Stimulated activated CD4-positive, alpha-beta T cell treated with anti-CD3 and anti-CD28 coated beads, Interleukin-12 subunit alpha, Interleukin-12 subunit beta, amount 100 ng/mL, for 4 hours (primary cell): ENCODE data around the gene ERC2.
A peak's percentile ranks its signal among the peaks of the same experiment; 100 is the strongest.
"Not testable (repeated sequence)": the region's sequence is repeated elsewhere in the genome, so short reads cannot be mapped to it uniquely, and the experiment has no call there.

Source experiments
- DNase-seq: peaks from one replicate; pipeline ENCODE4 v3.0.0-alpha.2; 2020

Gene ERC2

DNA sequence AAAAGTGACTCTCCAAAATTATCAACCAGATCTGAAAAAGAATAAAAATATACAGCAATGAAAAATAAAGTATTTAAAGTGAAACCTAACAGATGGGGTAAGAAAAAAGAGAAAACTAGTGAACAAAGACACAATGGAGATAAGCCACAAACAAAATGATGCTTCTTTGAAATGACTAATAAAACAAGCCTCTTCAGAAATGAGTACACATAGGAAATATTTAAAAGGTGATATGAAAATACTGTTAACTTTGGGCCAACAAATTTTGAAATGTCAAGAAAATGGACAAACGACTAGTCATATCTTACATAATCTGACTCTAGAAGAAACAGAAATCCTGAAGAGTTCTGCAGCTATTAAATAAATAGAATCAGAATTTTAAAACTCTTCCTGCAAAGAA is 164.2 kb downstream of the ERC2 start:
- no peak for DNase-seq

- DNase-seq = no peak
Measured at GRCh38 chr3:56303487-56303886, 164.8 kb downstream of the ERC2 start.

- DNase-seq = no peak
Measured at GRCh38 chr3:56302417-56302816, 165.8 kb downstream of the ERC2 start.

- no peak for DNase-seq
Measured at GRCh38 chr3:56297281-56297840, 170.9 kb downstream of the ERC2 start.

- DNase-seq = no peak
Measured at GRCh38 chr3:56296361-56296760, 171.9 kb downstream of the ERC2 start.

GRCh38 chr3:56295161-56295560 is 173.1 kb downstream of the ERC2 start:
- no peak for DNase-seq

- DNase-seq = no peak
Measured at GRCh38 chr3:56294286-56294685, 174.0 kb downstream of the ERC2 start.

GRCh38 chr3:56291953-56292352 is 176.3 kb downstream of the ERC2 start:
- no peak for DNase-seq

GRCh38 chr3:56291244-56291680 is 177.0 kb downstream of the ERC2 start:
- no peak for DNase-seq

DNA sequence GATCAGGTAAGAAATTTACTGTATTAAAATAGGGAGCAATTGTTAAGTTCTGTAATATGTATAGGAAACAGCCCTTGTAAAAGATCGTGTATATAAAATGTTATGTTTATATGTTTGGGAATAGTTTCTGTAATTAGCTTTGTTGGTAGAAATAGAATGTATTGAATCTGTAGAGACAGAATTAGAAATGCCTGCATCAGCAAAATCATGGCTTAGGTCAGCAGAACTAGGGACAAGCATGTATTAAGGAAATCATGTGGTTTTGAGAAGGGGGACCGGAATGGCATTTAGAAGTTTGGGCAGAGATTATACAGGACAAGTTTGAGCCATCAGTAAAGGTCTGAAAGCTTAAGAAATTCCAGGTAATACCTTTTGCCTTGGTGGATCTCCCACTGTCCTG is 177.9 kb downstream of the ERC2 start:
- no peak for DNase-seq

DNA sequence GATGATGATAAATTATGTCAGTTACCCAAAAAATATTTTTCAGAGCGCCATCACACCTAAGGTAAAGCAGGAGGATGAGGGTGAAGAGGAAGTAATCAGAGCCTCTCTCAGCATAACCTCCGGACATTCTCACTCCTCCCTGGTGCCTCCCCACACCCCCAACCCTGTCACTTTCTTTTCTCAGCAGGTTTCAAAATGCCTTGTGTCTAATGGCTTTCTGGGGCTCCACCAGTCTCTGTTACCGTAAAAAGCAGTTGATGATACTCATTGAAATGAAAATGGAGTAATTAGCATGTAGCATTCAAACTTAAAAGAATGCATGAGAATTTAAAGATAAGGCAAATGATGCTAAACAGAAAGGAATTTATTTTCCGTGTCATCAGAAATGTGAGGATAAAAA is 180.0 kb downstream of the ERC2 start:
- no peak for DNase-seq

DNA sequence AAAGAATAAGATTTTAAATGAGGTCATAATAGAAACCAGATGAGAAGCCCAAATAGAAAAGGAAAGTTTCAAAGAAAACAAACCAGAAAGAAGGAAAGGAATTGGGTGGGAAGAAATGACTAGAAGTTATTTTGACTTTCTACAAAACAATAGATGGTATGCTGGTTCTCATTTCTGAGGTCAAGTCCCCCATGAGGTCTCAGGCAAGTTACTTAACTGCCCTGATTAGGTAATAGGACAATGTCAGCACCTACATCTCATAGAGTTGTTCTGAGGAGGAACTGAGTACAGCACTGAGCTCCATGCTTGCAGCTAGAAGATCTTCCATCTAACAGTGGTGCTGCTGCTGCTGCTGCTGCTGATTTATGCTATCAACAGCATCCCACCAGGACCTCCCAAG is 185.9 kb downstream of the ERC2 start:
- DNase-seq = no peak

DNA sequence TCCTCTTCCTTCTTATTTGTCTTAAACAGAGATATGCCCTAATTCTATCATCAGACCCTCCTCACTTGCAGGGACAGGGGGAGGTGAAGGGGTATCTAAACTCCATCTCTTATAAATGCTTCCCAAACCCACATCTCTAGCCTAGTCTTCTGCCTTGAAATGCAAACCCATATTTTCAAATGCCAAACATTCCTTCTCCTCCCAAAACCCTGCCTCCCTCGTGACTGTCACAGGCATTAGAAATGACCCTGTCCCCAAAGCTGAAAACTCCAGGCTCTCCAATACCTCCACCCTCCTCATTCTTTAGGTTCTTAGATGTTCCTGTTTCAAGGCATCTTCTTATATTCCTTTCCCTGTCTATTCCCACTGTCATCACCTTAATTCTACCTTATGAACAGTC is 191.0 kb downstream of the ERC2 start:
- DNase-seq = no peak

DNA sequence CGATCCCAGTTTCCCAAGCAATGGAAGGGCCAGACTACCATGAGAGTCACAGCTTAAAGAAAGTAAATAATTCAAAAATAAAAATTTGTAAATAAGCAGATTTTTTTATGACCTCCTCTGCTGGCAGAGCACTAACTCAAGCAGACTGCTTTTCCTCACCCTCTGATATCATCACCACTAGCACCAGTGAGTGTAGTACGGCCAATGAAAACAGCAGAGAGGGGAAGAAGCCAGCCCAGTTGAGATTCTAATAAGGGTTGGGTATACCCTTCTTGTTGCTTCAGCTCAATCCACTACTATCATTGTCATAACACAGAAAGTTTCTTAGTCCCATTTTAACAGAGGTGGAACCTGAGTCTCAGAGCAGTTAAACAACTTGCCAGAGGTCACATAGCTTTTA is 193.1 kb downstream of the ERC2 start:
- DNase-seq = no peak

DNA sequence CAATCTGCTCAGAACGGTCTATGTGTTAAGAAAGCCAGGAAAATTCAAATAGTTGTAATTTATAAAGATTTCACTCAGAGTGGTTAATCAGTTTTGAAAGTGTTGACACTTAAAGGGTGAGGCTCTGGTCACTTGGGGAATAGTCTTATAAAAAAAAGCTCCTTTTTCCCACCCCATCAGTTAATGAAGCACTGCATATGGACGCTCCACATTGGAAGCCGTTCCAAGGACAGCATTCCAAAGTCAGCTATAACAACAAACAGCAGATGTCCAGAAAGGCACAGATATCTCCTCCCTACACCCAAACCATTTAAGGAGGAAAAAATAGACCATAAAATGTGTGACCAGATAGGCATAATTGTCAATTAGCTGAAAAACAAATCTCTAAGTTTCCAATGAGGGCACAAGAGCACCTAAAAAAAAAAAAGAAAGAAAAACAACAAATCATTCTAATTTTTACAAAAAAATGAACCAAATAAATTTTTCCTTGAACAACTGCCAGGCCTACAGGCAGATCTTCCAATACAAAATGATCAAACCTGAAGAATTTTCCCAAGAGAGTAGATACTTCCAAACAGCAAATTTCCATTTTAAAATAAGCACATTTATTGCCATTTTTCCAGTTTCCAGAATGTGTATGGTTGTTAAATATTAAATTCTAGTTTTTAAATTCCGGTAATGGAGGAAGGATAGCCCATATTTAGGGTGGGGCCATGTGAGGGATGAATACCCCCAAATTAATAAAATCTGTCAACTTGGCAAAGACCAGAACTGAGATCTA is 198.3 kb downstream of the ERC2 start:
- DNase-seq = no peak

- DNase-seq = no peak
Measured at GRCh38 chr3:56268616-56269383, 199.5 kb downstream of the ERC2 start.

DNA sequence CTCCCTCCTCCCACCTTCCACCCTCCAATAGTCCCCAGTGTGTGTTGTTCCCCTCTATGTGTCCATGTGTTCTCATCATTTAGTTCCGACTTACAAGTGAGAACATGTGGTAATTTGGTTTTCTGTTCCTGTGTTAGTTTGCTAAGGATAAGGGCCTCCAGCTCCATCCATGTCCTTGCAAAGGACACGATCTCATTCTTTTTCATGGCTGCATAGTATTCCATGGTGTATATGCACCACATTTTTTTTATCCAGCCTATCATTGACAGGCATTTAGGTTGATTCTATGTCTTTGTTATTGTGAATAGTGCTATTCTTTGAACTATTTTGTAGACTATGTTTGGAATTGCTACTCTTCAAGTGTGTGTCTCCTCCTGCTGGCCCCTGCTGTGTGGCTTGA is 206.4 kb downstream of the ERC2 start:
- DNase-seq = not testable (repeated sequence)

DNA sequence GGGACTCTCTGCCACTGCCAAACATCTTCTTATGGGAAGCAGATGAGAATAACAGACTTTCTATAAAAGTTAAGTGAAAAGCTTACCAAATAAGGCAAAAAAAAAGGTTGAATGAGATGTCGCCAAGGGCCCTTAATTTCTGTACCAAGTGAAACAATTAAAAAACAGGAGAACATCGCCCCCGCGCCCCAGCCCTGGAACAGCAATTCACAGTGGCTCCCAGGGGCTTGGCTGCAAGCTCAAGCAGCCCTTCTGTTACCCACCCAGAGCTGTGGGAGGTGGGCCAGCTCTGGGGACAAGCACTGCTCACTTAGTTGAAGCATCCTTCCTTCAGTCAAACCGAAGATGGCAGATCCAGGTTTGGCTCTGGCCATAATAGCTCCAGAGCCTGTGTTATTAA is 208.0 kb downstream of the ERC2 start:
- DNase-seq = no peak

GRCh38 chr3:56257826-56258225 is 210.4 kb downstream of the ERC2 start:
- no peak for DNase-seq

- no peak for DNase-seq
Measured at GRCh38 chr3:56254835-56255234, 213.4 kb downstream of the ERC2 start.

DNA sequence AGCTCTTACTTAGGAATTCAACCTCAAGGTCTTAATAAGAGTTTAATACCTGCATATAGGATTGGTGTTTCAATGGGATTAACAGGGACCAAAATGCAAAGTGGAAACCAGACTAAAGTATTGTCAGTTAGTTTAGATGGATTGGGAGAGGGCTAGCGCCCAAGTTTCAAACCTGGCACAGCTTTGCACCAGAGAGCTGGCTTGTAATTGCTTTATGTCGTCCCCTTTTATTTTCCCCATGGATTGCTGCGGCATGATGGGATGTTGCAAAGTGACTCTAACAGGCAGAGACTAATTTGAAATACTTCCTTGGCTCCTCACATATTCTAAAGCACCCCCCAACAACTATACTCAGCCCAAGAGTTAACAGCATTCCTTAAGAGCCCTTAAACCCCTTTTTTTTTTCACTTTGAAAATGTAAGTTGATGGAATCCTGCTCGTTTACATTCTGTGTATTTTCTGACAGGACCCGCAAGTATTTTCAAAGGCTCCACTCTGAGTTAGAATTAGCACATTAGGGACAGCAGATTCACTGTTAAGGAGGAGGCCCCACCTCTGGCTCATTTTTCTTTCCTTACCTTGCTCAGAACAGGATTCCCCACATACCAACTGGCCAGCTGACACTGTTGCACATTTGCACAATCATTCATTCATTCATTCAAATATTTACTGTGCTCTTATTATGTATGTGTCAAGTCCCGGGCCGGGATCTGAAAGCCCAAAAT is 214.2 kb downstream of the ERC2 start:
- no peak for DNase-seq

GRCh38 chr3:56251343-56251945 is 216.8 kb downstream of the ERC2 start:
- peak; percentile 1 for DNase-seq

DNA sequence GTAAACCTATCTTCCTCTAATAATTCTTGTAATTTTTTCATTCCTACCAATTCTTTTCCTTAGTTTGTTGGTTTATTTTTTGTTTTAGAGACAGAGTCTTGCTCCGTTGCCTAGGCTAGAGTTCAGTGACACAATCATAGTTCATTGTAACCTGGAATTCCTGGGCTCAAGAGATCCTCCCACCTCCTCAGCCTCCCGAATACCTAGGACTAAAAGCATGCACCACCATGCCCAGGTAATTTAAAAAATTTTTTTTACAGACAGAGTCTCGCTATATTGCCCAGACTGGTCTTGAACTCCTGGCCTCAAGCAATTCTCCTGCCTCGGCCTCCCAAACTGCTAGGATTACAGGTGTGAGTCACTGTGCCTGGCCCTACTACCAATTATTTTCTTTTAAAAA is 220.2 kb downstream of the ERC2 start:
- DNase-seq = no peak
